GM11168 (cell line): Measurements from ENCODE around the gene GEMIN7.

Experiments
- in situ Hi-C: fragments of 300-500 bp; cut with MboI; formaldehyde crosslinking; loops from one replicate; pipeline ENCODE4 v1.12.0; 2022; ENCODE audit warnings: low sequenced_read_pairs; ENCODE audit not compliant: unreplicated experiment

The GEMIN7 gene

GRCh38 chr19:45059258-45059965, 19.6 kb upstream of the GEMIN7 start:
- in situ Hi-C loops = no loop called here

GRCh38 chr19:45061965-45062364, 17.1 kb upstream of the GEMIN7 start:
- in situ Hi-C loops = no loop called here

- in situ Hi-C loops = no loop called here
Observed at GRCh38 chr19:45063851-45064801, 14.9 kb upstream of the GEMIN7 start.

GRCh38 chr19:45066921-45067661, 12.0 kb upstream of the GEMIN7 start:
- in situ Hi-C loops = no loop called here

- in situ Hi-C loops = no loop called here
Observed at GRCh38 chr19:45068041-45068440, 11.0 kb upstream of the GEMIN7 start.

GRCh38 chr19:45069056-45069455, 10.0 kb upstream of the GEMIN7 start:
- in situ Hi-C loops = no loop called here

- in situ Hi-C loops = no loop called here
Observed at GRCh38 chr19:45070214-45070613, 8.8 kb upstream of the GEMIN7 start.

- in situ Hi-C loops = no loop called here
Observed at GRCh38 chr19:45070861-45071544, 8.1 kb upstream of the GEMIN7 start.

- in situ Hi-C loops = no loop called here
Observed at GRCh38 chr19:45071545-45071938, 7.5 kb upstream of the GEMIN7 start.

- in situ Hi-C loops = no loop called here
Observed at GRCh38 chr19:45071969-45072790, 6.9 kb upstream of the GEMIN7 start.

- in situ Hi-C loops = no loop called here
Observed at GRCh38 chr19:45074744-45075300, 4.2 kb upstream of the GEMIN7 start.

GRCh38 chr19:45075301-45076028, 3.6 kb upstream of the GEMIN7 start:
- in situ Hi-C loops = no loop called here

GRCh38 chr19:45076029-45076850, 2.8 kb upstream of the GEMIN7 start, which contains the start of gene ZNF296:
ZNF296 (minus strand) TSS chr19:45076478; CDS start chr19:45076373, 105 bp downstream.
- in situ Hi-C loops = no loop called here

GRCh38 chr19:45076851-45077730, 2.0 kb upstream of the GEMIN7 start:
- in situ Hi-C loops = no loop called here

GRCh38 chr19:45078390-45079062, 534 bp upstream of the GEMIN7 start:
- in situ Hi-C loops = no loop called here

- in situ Hi-C loops = no loop called here
Observed at GRCh38 chr19:45079911-45080370, 881 bp downstream of the GEMIN7 start.
